Muscle layer of duodenum (tissue), 2 donors: Measurements from ENCODE around the gene NDOR1.

Experiments
- H3K27ac ChIP-seq: one replicate; pipeline ENCODE4 v1.7.0; 2013; ENCODE audit warnings: mild to moderate bottlenecking, low read length
- H3K27me3 ChIP-seq: one replicate; pipeline ENCODE4 v1.7.0; 2013; ENCODE audit warnings: low read depth, mild to moderate bottlenecking, control low read depth, low read length
- H3K36me3 ChIP-seq, 2 donors: one replicate each; pipeline ENCODE4 v1.7.0; 2013; ENCODE audit warnings: low read length in 2 of 2, control low read depth in 1 of 2, mild to moderate bottlenecking in 1 of 2; ENCODE audit not compliant: insufficient read depth in 2 of 2, control insufficient read depth in 1 of 2
- H3K4me1 ChIP-seq, 2 donors: one replicate each; pipeline ENCODE4 v1.7.0; 2013; ENCODE audit warnings: low read length in 2 of 2, mild to moderate bottlenecking in 2 of 2, control low read depth in 1 of 2, moderate library complexity in 1 of 2; ENCODE audit not compliant: insufficient read depth in 2 of 2, control insufficient read depth in 1 of 2
- H3K4me3 ChIP-seq, 2 donors: one replicate each; pipeline ENCODE4 v1.7.0; 2013; ENCODE audit warnings: low read length in 2 of 2, low read depth in 1 of 2, mild to moderate bottlenecking in 1 of 2
- H3K9me3 ChIP-seq, 2 donors: one replicate each; pipeline ENCODE4 v1.7.0; 2013; ENCODE audit warnings: low read length in 2 of 2, control low read depth in 1 of 2, mild to moderate bottlenecking in 1 of 2; ENCODE audit not compliant: control insufficient read depth in 1 of 2
- donor health status: healthy.

The NDOR1 gene

GRCh38 chr9:137226338-137227053 lies 21.0 kb downstream of the NDOR1 start:
- H3K27ac ChIP-seq = no peak overlapping the region
- H3K27me3 ChIP-seq = peaks cover 11% of the 10 kb centered on the region
- H3K4me3 ChIP-seq = no peak overlapping the region
- H3K9me3 ChIP-seq = no peaks in the 10 kb centered on the region
- H3K4me1 ChIP-seq = peaks cover 0 to 17% of the 10 kb centered on the region in 2 donors
- no peaks in the 10 kb centered on the region for H3K36me3 ChIP-seq

- no peak within 1 kb of the TSS for H3K4me3 ChIP-seq
- no peaks in the 10 kb centered on the region for H3K9me3 ChIP-seq
- no peak within 1 kb of the TSS for H3K27ac ChIP-seq
- peaks cover 11% of the 10 kb centered on the region for H3K27me3 ChIP-seq
- peaks cover 0 to 14% of the 10 kb centered on the region in 2 donors for H3K4me1 ChIP-seq
- H3K36me3 ChIP-seq = no peaks in the 10 kb centered on the region
Measured at GRCh38 chr9:137227054-137227852, 21.8 kb downstream of the NDOR1 start, which contains the start of gene RNF224. RNF224 (plus strand) TSS chr9:137227502; CDS start chr9:137228336, 834 bp downstream.

- no peak overlapping the region for H3K27ac ChIP-seq
- peaks cover 0 to 7% of the 10 kb centered on the region in 2 donors for H3K4me1 ChIP-seq
- H3K27me3 ChIP-seq = peaks cover 11% of the 10 kb centered on the region
- no peak overlapping the region for H3K4me3 ChIP-seq
- H3K36me3 ChIP-seq = no peaks in the 10 kb centered on the region
- H3K9me3 ChIP-seq = no peaks in the 10 kb centered on the region
Measured at GRCh38 chr9:137227853-137228505, 22.5 kb downstream of the NDOR1 start.

GRCh38 chr9:137228506-137228967 lies 23.0 kb downstream of the NDOR1 start:
- Histone ChIP-seq H3K9me3 (no peaks in the 10 kb centered on the region), H3K4me3 (no peak overlapping the region), H3K27me3 (peaks cover 11% of the 10 kb centered on the region), H3K36me3 (no peaks in the 10 kb centered on the region), H3K4me1 (peaks cover 0 to 6% of the 10 kb centered on the region in 2 donors), H3K27ac (no peak overlapping the region)

- Histone ChIP-seq H3K27me3 (peaks cover 11% of the 10 kb centered on the region), H3K4me3 (no peak overlapping the region), H3K36me3 (no peaks in the 10 kb centered on the region), H3K9me3 (no peaks in the 10 kb centered on the region), H3K27ac (no peak overlapping the region), H3K4me1 (peaks cover 0 to under 1% of the 10 kb centered on the region in 2 donors)
Measured at GRCh38 chr9:137228968-137229896, 23.7 kb downstream of the NDOR1 start.

- Histone ChIP-seq H3K9me3 (no peaks in the 10 kb centered on the region), H3K27me3 (peaks cover 11% of the 10 kb centered on the region), H3K27ac (no peak overlapping the region), H3K4me3 (no peak overlapping the region), H3K36me3 (no peaks in the 10 kb centered on the region), H3K4me1 (no peaks in the 10 kb centered on the region)
Measured at GRCh38 chr9:137229903-137230704, 24.6 kb downstream of the NDOR1 start.

GRCh38 chr9:137230705-137231371 lies 25.3 kb downstream of the NDOR1 start, which contains the start of gene SLC34A3:
SLC34A3 (plus strand) TSS chr9:137230901; CDS start chr9:137231703, 802 bp downstream.
- Histone ChIP-seq H3K9me3 (no peaks in the 10 kb centered on the region), H3K4me3 (no peak within 1 kb of the TSS), H3K36me3 (no peaks in the 10 kb centered on the region), H3K27ac (no peak within 1 kb of the TSS), H3K27me3 (peaks cover 11% of the 10 kb centered on the region), H3K4me1 (peaks cover 0 to 6% of the 10 kb centered on the region in 2 donors)

- Histone ChIP-seq H3K27me3 (peaks cover 11% of the 10 kb centered on the region), H3K4me3 (no peak overlapping the region), H3K9me3 (no peaks in the 10 kb centered on the region), H3K4me1 (peaks cover 0 to 13% of the 10 kb centered on the region in 2 donors), H3K36me3 (no peaks in the 10 kb centered on the region), H3K27ac (no peak overlapping the region)
Measured at GRCh38 chr9:137231372-137232039, 26.0 kb downstream of the NDOR1 start.

- no peaks in the 10 kb centered on the region for H3K36me3 ChIP-seq
- H3K27me3 ChIP-seq = peaks cover 11% of the 10 kb centered on the region
- no peaks in the 10 kb centered on the region for H3K9me3 ChIP-seq
- no peak overlapping the region for H3K27ac ChIP-seq
- H3K4me1 ChIP-seq = peaks cover 0 to 19% of the 10 kb centered on the region in 2 donors
- no peak overlapping the region for H3K4me3 ChIP-seq
Measured at GRCh38 chr9:137232101-137232500, 26.6 kb downstream of the NDOR1 start.
